H1 (cell line): ENCODE results near the gene UBTD1. TPM values are rescaled to one million over a fixed set of nuclear protein-coding genes. Genes with fewer than 3 reads are reported as not detected.

Experiments used
- CTCF ChIA-PET: fragments of 300-600 bp; sonication (Branson Sonifier 250); formaldehyde crosslinking; loops from one replicate; lab custom pipeline; 2021; ENCODE audit not compliant: partially characterized antibody; lab: Charles Lee
- POLR2A ChIA-PET: fragments of 300-600 bp; sonication (Branson Sonifier 250); formaldehyde crosslinking; loops from one replicate; lab custom pipeline; 2021; ENCODE audit warnings: inconsistent platforms; ENCODE audit not compliant: partially characterized antibody; lab: Charles Lee
- DNase-seq, 2 experiments: peaks; one replicate each; pipeline versions ENCODE4 v3.0.0 to v3.0.0-alpha.2; 2010 to 2022; ENCODE audit warnings: low spot score in 2 of 2, low read depth in 1 of 2, mixed read lengths in 1 of 2
- FAIRE-seq: peaks from 2 replicates; lab custom pipeline; 2011; peaks lifted over from hg19 to GRCh38; lab: Jason Lieb, UNC
- H2AFZ ChIP-seq: 2 replicates; pipeline ENCODE4 v1.8.1; 2012; ENCODE audit warnings: low read length, inconsistent platforms
- H2AK5ac ChIP-seq: 2 replicates; pipeline ENCODE4 v1.6.1; 2013; ENCODE audit warnings: low read depth, low read length
- H2BK120ac ChIP-seq: replicated peaks from 2 replicates; pipeline ENCODE3; 2013; ENCODE audit warnings: low read depth, low read length, inconsistent platforms
- H2BK12ac ChIP-seq: 2 replicates; pipeline ENCODE4 v1.6.1; 2013; ENCODE audit warnings: low read depth, low read length
- H2BK15ac ChIP-seq: 2 replicates; pipeline ENCODE4 v1.6.1; 2013; ENCODE audit warnings: low read length
- H2BK20ac ChIP-seq: 2 replicates; pipeline ENCODE4 v1.6.1; 2013; ENCODE audit warnings: low read length
- H2BK5ac ChIP-seq: 2 replicates; pipeline ENCODE4 v1.6.1; 2013; ENCODE audit warnings: low read depth, low read length
- H3K14ac ChIP-seq: 2 replicates; pipeline ENCODE4 v1.6.1; 2013; ENCODE audit warnings: inconsistent platforms; ENCODE audit not compliant: insufficient read length
- H3K18ac ChIP-seq: 2 replicates; pipeline ENCODE4 v1.6.1; 2013; ENCODE audit warnings: low read length; ENCODE audit errors: extremely low read depth
- H3K23ac ChIP-seq: 2 replicates; pipeline ENCODE4 v1.6.1; 2013; ENCODE audit warnings: inconsistent platforms; ENCODE audit not compliant: insufficient read length
- H3K23me2 ChIP-seq: 2 replicates; pipeline ENCODE4 v1.6.1; 2013; ENCODE audit warnings: low read depth, low read length
- H3K27ac ChIP-seq: 2 replicates; pipeline ENCODE4 v1.6.1; 2011; ENCODE audit warnings: low read depth, low read length, inconsistent platforms
- H3K27me3 ChIP-seq, 4 experiments: replicated peaks in 1 of 4; 1 replicate in 1 of 4; 2 replicates in 3 of 4; pipeline versions ENCODE4 v1.6.1 to v1.8.1; 2011 to 2013; ENCODE audit warnings: low read length in 3 of 4, mild to moderate bottlenecking in 3 of 4, inconsistent platforms in 2 of 4, mixed read lengths in 2 of 4, moderate library complexity in 1 of 4; ENCODE audit not compliant: control insufficient read depth in 3 of 4, insufficient read depth in 3 of 4; ENCODE audit errors: extremely low read depth in 1 of 4
- H3K36me3 ChIP-seq, 4 experiments: 2 replicates each; pipeline versions ENCODE4 v1.6.1 to v1.8.1; 2011 to 2013; ENCODE audit warnings: mild to moderate bottlenecking in 4 of 4, low read length in 3 of 4, moderate library complexity in 2 of 4, control low read depth in 1 of 4, inconsistent platforms in 1 of 4; ENCODE audit not compliant: insufficient read depth in 4 of 4, control insufficient read depth in 2 of 4
- H3K4ac ChIP-seq: replicated peaks from 2 replicates; pipeline ENCODE3; 2013; ENCODE audit warnings: low read length, low read depth, mixed read lengths, inconsistent platforms; ENCODE audit not compliant: insufficient read length
- H3K4me1 ChIP-seq, 4 experiments: replicated peaks in 1 of 4; 1 replicate in 1 of 4; 2 replicates in 3 of 4; pipeline versions ENCODE4 v1.6.1 to v1.8.1; 2011 to 2013; ENCODE audit warnings: low read length in 3 of 4, inconsistent platforms in 2 of 4, mixed read lengths in 1 of 4; ENCODE audit not compliant: insufficient read depth in 4 of 4, control insufficient read depth in 3 of 4
- H3K4me2 ChIP-seq, 2 experiments: 2 replicates each; pipeline versions ENCODE4 v1.6.1 to v1.8.1; 2011 to 2013; ENCODE audit warnings: low read depth in 2 of 2, low read length in 2 of 2, control low read depth in 1 of 2, inconsistent platforms in 1 of 2, mild to moderate bottlenecking in 1 of 2; ENCODE audit not compliant: insufficient read depth in 1 of 2
- H3K4me3 ChIP-seq, 4 experiments: fragments of 200-600, 300-600 bp in 1 of 4; sonication (generic), shearing (Covaris generic), sonication (Bioruptor Twin) in 1 of 4; 2 replicates each; pipeline versions ENCODE4 v1.5.1 to v1.8.1; 2011 to 2016; ENCODE audit warnings: low read length in 4 of 4, low read depth in 3 of 4, control low read depth in 2 of 4, inconsistent platforms in 2 of 4, mild to moderate bottlenecking in 2 of 4, mixed read lengths in 1 of 4, moderate library complexity in 1 of 4; ENCODE audit not compliant: insufficient read depth in 2 of 4; ENCODE audit errors: extremely low read depth in 1 of 4
- H3K56ac ChIP-seq: replicated peaks from 2 replicates; pipeline ENCODE3; 2013; ENCODE audit warnings: low read depth, mild to moderate bottlenecking, mixed read lengths, low read length, inconsistent platforms; ENCODE audit not compliant: insufficient read length
- H3K79me1 ChIP-seq: 2 replicates; pipeline ENCODE4 v1.6.1; 2013; ENCODE audit warnings: low read depth, low read length, control low read depth
- H3K79me2 ChIP-seq, 2 experiments: 2 replicates each; pipeline versions ENCODE4 v1.6.1 to v1.8.1; 2012 to 2013; ENCODE audit warnings: low read length in 2 of 2, mild to moderate bottlenecking in 2 of 2, inconsistent platforms in 1 of 2; ENCODE audit not compliant: insufficient read depth in 2 of 2, control insufficient read depth in 1 of 2
- H3K9ac ChIP-seq, 4 experiments: replicated peaks in 1 of 4; 1 replicate in 1 of 4; 2 replicates in 3 of 4; pipeline versions ENCODE4 v1.6.1 to v1.8.1; 2011 to 2013; ENCODE audit warnings: low read depth in 3 of 4, low read length in 3 of 4, control low read depth in 2 of 4, mild to moderate bottlenecking in 2 of 4, moderate library complexity in 2 of 4, inconsistent platforms in 1 of 4; ENCODE audit errors: extremely low read depth in 1 of 4
- H3K9me3 ChIP-seq, 2 experiments: 2 replicates each; pipeline versions ENCODE4 v1.6.1 to v1.8.1; 2012 to 2013; ENCODE audit warnings: mild to moderate bottlenecking in 2 of 2, moderate library complexity in 2 of 2, control low read depth in 1 of 2, inconsistent platforms in 1 of 2, low read depth in 1 of 2, low read length in 1 of 2, mixed read lengths in 1 of 2; ENCODE audit not compliant: insufficient read depth in 2 of 2
- H4K20me1 ChIP-seq, 2 experiments: replicated peaks in 1 of 2; 2 replicates each; pipeline versions ENCODE3 to v1.8.1; 2011 to 2013; ENCODE audit warnings: inconsistent platforms in 2 of 2, low read length in 2 of 2, mild to moderate bottlenecking in 1 of 2; ENCODE audit not compliant: insufficient read depth in 2 of 2, control insufficient read depth in 1 of 2
- H4K5ac ChIP-seq: 2 replicates; pipeline ENCODE4 v1.6.1; 2013; ENCODE audit warnings: low read length, low read depth, mixed read lengths, inconsistent platforms; ENCODE audit not compliant: insufficient read length
- H4K8ac ChIP-seq: 2 replicates; pipeline ENCODE4 v1.8.0; 2013; ENCODE audit warnings: mild to moderate bottlenecking, moderate library complexity, low read length, inconsistent platforms; ENCODE audit not compliant: insufficient read depth; ENCODE audit errors: extremely low read depth
- H4K91ac ChIP-seq: replicated peaks from 2 replicates; pipeline ENCODE3; 2013; ENCODE audit warnings: low read length, mixed read lengths, inconsistent platforms; ENCODE audit not compliant: insufficient read length
- ATF3 ChIP-seq: IDR thresholded peaks from 2 replicates; pipeline ENCODE4 v1.6.1; 2011; ENCODE audit warnings: low read depth, mild to moderate bottlenecking, low read length; ENCODE audit not compliant: insufficient read depth
- BACH1 ChIP-seq: IDR thresholded peaks from 2 replicates; pipeline ENCODE4 v1.6.1; 2012; ENCODE audit warnings: low read length, improper control_type of control experiment
- CHD1 ChIP-seq: IDR thresholded peaks from 2 replicates; pipeline ENCODE4 v1.6.1; 2012; ENCODE audit warnings: low read depth, low read length, improper control_type of control experiment
- EP300 ChIP-seq, 2 experiments: IDR thresholded peaks; 1 replicate in 1 of 2; 2 replicates in 1 of 2; pipeline ENCODE4 v1.6.1; 2011 to 2012; ENCODE audit warnings: low read depth in 2 of 2, low read length in 2 of 2, mild to moderate bottlenecking in 2 of 2, borderline replicate concordance in 1 of 2, inconsistent platforms in 1 of 2, moderate library complexity in 1 of 2
- EZH2 ChIP-seq: fragments of 200-600 bp; sonication (generic); IDR thresholded peaks from 2 replicates; pipeline ENCODE4 v1.7.1; 2012; ENCODE audit warnings: low read depth, mild to moderate bottlenecking, moderate library complexity, low read length, inconsistent platforms; ENCODE audit not compliant: severe bottlenecking
- RAD21 ChIP-seq, 2 experiments: IDR thresholded peaks in 1 of 2; conservative IDR thresholded peaks in 1 of 2; 2 replicates each; pipeline ENCODE4 v1.6.1; 2011; ENCODE audit warnings: low read depth in 2 of 2, low read length in 2 of 2, improper control_type of control experiment in 1 of 2, inconsistent platforms in 1 of 2, mild to moderate bottlenecking in 1 of 2, moderate library complexity in 1 of 2
- WGBS, 2 experiments: shearing (Covaris generic) in 1 of 2; methylation state at CpG; one replicate each; pipeline versions ENCODE4 v1.1.6 to v1.1.7; 2013 to 2015; ENCODE audit warnings: low lambda C conversion rate in 2 of 2, mixed read lengths in 2 of 2, inconsistent platforms in 1 of 2, low coverage in 1 of 2, missing lambda C conversion rate in 1 of 2; ENCODE audit not compliant: insufficient replicate concordance in 2 of 2, insufficient coverage in 1 of 2, insufficient read length in 1 of 2; ENCODE audit errors: extremely low coverage in 1 of 2, missing lambda C conversion rate in 1 of 2; 5-methylcytosine and 5-hydroxymethylcytosine counted together
- polyA plus RNA-seq, 7 experiments: library from polyadenylated mRNA; depleted of rRNA in 3 of 7; stranded (reverse) in 5 of 7; unstranded in 2 of 7; fragments of >200 nt in 5 of 7; fragments of 200-250 nt in 2 of 7; gene quantifications; 1 replicate in 5 of 7; 2 replicates in 1 of 7; 4 replicates in 1 of 7; pipeline versions ENCODE4 v1.2.1 to v1.2.3, GENCODE V29; 2011 to 2013; ENCODE audit warnings: missing spikeins in 2 of 7, mixed read lengths in 2 of 7
- total RNA-seq: library from RNA; stranded (reverse); fragmentation: NEBNext Ultra II Directional; extraction: Animal tissue kit (Norgen Biotek cat#: 25700); gene quantifications from 2 replicates; pipeline ENCODE4 v1.2.1, GENCODE V29; 2021

Gene UBTD1
- total and polyA plus RNA-seq, 2 of the 8 experiments (the other 6 are each of a cell fraction or from before 2014, with no cell fraction given), result 22.3 to 36.2 TPM

GRCh38 chr10:97490592-97490991 lies 8.1 kb upstream of the UBTD1 start:
- H3K14ac ChIP-seq, result no peak overlapping the region
- ChIA-PET CTCF (interaction anchor here (0.9 to 2.3 kb wide), 4 partner anchors 10 to 84 kb away, joined by 3 to 9 read pairs (median 3); no protein-coding TSS in a partner anchor), POLR2A (interaction anchor here (1.2 kb wide), 2 partner anchors 8 to 9 kb away, joined by 3 to 4 read pairs; partner anchors contain the start of gene UBTD1)
- no peak overlapping the region for H3K4ac ChIP-seq
- no peak overlapping the region; a peak in 1 of 4 replicates for H3K4me2 ChIP-seq
- no peak overlapping the region for H4K5ac ChIP-seq
- H3K36me3 ChIP-seq, result no peaks in the 10 kb centered on the region; a peak in 1 of 8 replicates
- WGBS, 2 experiments, result 86% methylated on average over 2 of the region's 2 CpGs; no CpG with 5 or more reads in 1 of the 2 experiments
- no peak overlapping the region for H3K4me3 ChIP-seq
- H3K4me1 ChIP-seq, result peaks cover 5 to 10% (median 7%) of the 10 kb centered on the region in 4 experiments; a peak in 4 of 7 replicates
- no peak overlapping the region for H2BK20ac ChIP-seq
- no peak overlapping the region for H4K91ac ChIP-seq
- TF ChIP-seq ATF3, result no peak
- TF ChIP-seq CHD1, result no peak
- no peak for TF ChIP-seq EP300 (IDR thresholded peaks at IDR 0.05; ENCODE audit: borderline replicate concordance in 1 of 2, low read depth in 2 of 2, low read length in 2 of 2)
- TF ChIP-seq EZH2, result no peak
- TF ChIP-seq BACH1, result no peak
- no peak for TF ChIP-seq RAD21 (IDR thresholded peaks at IDR 0.05 in 1 of 2, conservative IDR thresholded peaks at IDR 0.05 in 1 of 2; ENCODE audit: low read depth in 2 of 2, low read length in 2 of 2)
- H4K20me1 ChIP-seq, result peaks cover 12 to 15% of the 10 kb centered on the region in 2 experiments
- no peaks in the 10 kb centered on the region for H3K9me3 ChIP-seq
- H3K23ac ChIP-seq, result no peak overlapping the region
- FAIRE-seq (no peak), DNase-seq (no peak)
- no peak overlapping the region; a peak in 2 of 7 replicates for H3K9ac ChIP-seq
- peaks cover 7% of the 10 kb centered on the region; the same call in 1 of the 2 replicates for H3K79me1 ChIP-seq
- H3K27me3 ChIP-seq, result no peaks in the 10 kb centered on the region
- H3K23me2 ChIP-seq, result no peaks in the 10 kb centered on the region
- H2BK120ac ChIP-seq, result no peak overlapping the region
- no peak overlapping the region for H2AK5ac ChIP-seq
- no peak overlapping the region for H2BK15ac ChIP-seq
- H4K8ac ChIP-seq, result no peak overlapping the region
- H3K27ac ChIP-seq, result no peak overlapping the region
- H3K18ac ChIP-seq, result no peak overlapping the region
- H3K56ac ChIP-seq, result no peak overlapping the region
- no peak overlapping the region for H2BK5ac ChIP-seq
- peaks cover 20 to 95% of the 10 kb centered on the region in 2 experiments for H3K79me2 ChIP-seq
- H2AFZ ChIP-seq, result no peak overlapping the region
- H2BK12ac ChIP-seq, result no peak overlapping the region
